K562 (cell line): ENCODE results near the gene BBC3. TPM values are rescaled to one million over a fixed set of nuclear protein-coding genes. Genes with fewer than 3 reads are reported as not detected.
A peak's percentile ranks its signal among the peaks of the same experiment; 100 is the strongest.

Source experiments
- ATF7 ChIP-seq: fragments of 450-650 bp; IDR thresholded peaks from 2 replicates; pipeline ENCODE4 v1.7.1; 2014; ENCODE audit warnings: mild to moderate bottlenecking, moderate library complexity
- BCL6 ChIP-seq: fragments of 250-450 bp; sonication (Bioruptor Pico); IDR thresholded peaks from 2 replicates; pipeline ENCODE4 v1.4.0; 2020
- FOSL1 ChIP-seq: fragments of 200-800 bp; sonication (Bioruptor generic); conservative IDR thresholded peaks from 2 replicates; pipeline ENCODE4 v1.6.1; 2016; ENCODE audit warnings: missing genetic modification characterization, missing compliant biosample characterization
- GTF3C2 ChIP-seq: IDR thresholded peaks from 3 replicates; pipeline ENCODE4 v1.6.1; 2011; ENCODE audit warnings: borderline replicate concordance, mild to moderate bottlenecking, moderate library complexity; ENCODE audit not compliant: insufficient read length; ENCODE audit errors: extremely low read depth
- LCOR ChIP-seq: sonication (generic); formaldehyde crosslinking; IDR thresholded peaks from 2 replicates; pipeline ENCODE4 v1.8.0; 2022; ENCODE audit warnings: mild to moderate bottlenecking, missing genetic modification reagents
- MAX ChIP-seq: sonication (generic); formaldehyde crosslinking; IDR thresholded peaks from 2 replicates; pipeline ENCODE4 v1.9.0; 2022; ENCODE audit warnings: mild to moderate bottlenecking, missing genetic modification reagents
- RBM25 ChIP-seq: fragments of 200-400 bp; formaldehyde crosslinking; IDR thresholded peaks from 2 replicates; pipeline ENCODE4 v1.6.1; 2018; ENCODE audit warnings: low read length, low read depth, moderate library complexity; ENCODE audit not compliant: severe bottlenecking
- TEAD4 ChIP-seq, 2 experiments: sonication (generic) in 1 of 2; formaldehyde crosslinking in 1 of 2; IDR thresholded peaks; 2 replicates each; pipeline versions ENCODE4 v1.6.1 to v1.8.0; 2012 to 2022; ENCODE audit warnings: borderline replicate concordance in 1 of 2, inconsistent platforms in 1 of 2, low read length in 1 of 2, mild to moderate bottlenecking in 1 of 2, missing genetic modification reagents in 1 of 2
- UBTF ChIP-seq, 2 experiments: IDR thresholded peaks; 2 replicates each; pipeline ENCODE4 v1.6.1; 2012; ENCODE audit warnings: improper control_type of control experiment in 2 of 2, low read depth in 2 of 2, low read length in 2 of 2, borderline replicate concordance in 1 of 2
- YY1 ChIP-seq, 3 experiments: IDR thresholded peaks; 2 replicates each; pipeline ENCODE4 v1.6.1; 2011; ENCODE audit warnings: low read length in 2 of 3, mild to moderate bottlenecking in 2 of 3, moderate library complexity in 2 of 3, borderline replicate concordance in 1 of 3, control low read depth in 1 of 3, low read depth in 1 of 3; ENCODE audit not compliant: insufficient read depth in 3 of 3, insufficient replicate concordance in 2 of 3, control insufficient read depth in 1 of 3, insufficient read length in 1 of 3; ENCODE audit errors: extremely low read depth in 1 of 3
- ZBTB11 ChIP-seq, 3 experiments: fragments of 200-800 bp in 1 of 3; fragments of 250-450 bp in 1 of 3; fragments of 450-650 bp in 1 of 3; sonication (Bioruptor Pico) in 1 of 3; sonication (Bioruptor generic) in 1 of 3; formaldehyde crosslinking in 1 of 3; IDR thresholded peaks; 2 replicates each; pipeline versions ENCODE4 v1.6.1 to v1.8.0; 2016 to 2022; ENCODE audit warnings: mild to moderate bottlenecking in 2 of 3, missing genetic modification characterization in 2 of 3, missing compliant biosample characterization in 1 of 3, moderate library complexity in 1 of 3
- ZBTB17 ChIP-seq: fragments of 450-650 bp; formaldehyde crosslinking; IDR thresholded peaks from 2 replicates; pipeline ENCODE4 v1.4.0; 2020; ENCODE audit warnings: mild to moderate bottlenecking
- ZNF436 ChIP-seq: fragments of 250-450, 450-650 bp; sonication (Bioruptor Pico); formaldehyde crosslinking; IDR thresholded peaks from 2 replicates; pipeline ENCODE4 v1.7.0; 2020; ENCODE audit warnings: mild to moderate bottlenecking
- ZNF589 ChIP-seq: fragments of 200-800 bp; sonication (Bioruptor generic); IDR thresholded peaks from 2 replicates; pipeline ENCODE4 v1.6.1; 2016; ENCODE audit warnings: low read depth, missing genetic modification characterization, missing compliant biosample characterization
- ZNF75A ChIP-seq: fragments of 450-650 bp; formaldehyde crosslinking; IDR thresholded peaks from 2 replicates; pipeline ENCODE4 v1.4.0; 2020; ENCODE audit warnings: mild to moderate bottlenecking
- polyA plus RNA-seq, 8 experiments: library from polyadenylated mRNA; depleted of rRNA in 4 of 8; stranded (reverse) in 5 of 8; unstranded in 3 of 8; fragments of >200 nt; fragmentation: Nextera tagmentation in 2 of 8; fragmentation: Illumina TruSeq in 1 of 8; extraction: Ambion mirVana in 2 of 8; extraction: Trizol in 1 of 8; gene quantifications; 2 replicates each; pipeline versions ENCODE4 v1.2.1 to v1.2.3, GENCODE V29; 2011 to 2014; ENCODE audit warnings: inconsistent platforms in 1 of 8, missing spikeins in 1 of 8
- total RNA-seq, 7 experiments: library from RNA; depleted of rRNA in 6 of 7; stranded (reverse); fragments of >200 nt in 6 of 7; fragmentation: Illumina TruSeq in 2 of 7; extraction: Trizol in 2 of 7; gene quantifications; 2 replicates each; pipeline versions ENCODE4 v1.2.1 to v1.2.3, GENCODE V29; 2011 to 2021; ENCODE audit warnings: low replicate concordance in 1 of 7

BBC3 gene
- total and polyA plus RNA-seq, 9 of the 15 experiments (the other 6 are each of a cell fraction or from before 2014, with no cell fraction given) = 0.15 to 30.7 (median 4.8) TPM

GRCh38 chr19:47225746-47226425 lies 5.1 kb downstream of the BBC3 start (continued):
- peak; percentile 54; the same call in 1 of the 2 replicates for TF ChIP-seq MAX (CRISPR knock-in tag)
- no peak for TF ChIP-seq GTF3C2
- TF ChIP-seq BCL6 (CRISPR knock-in tag) = 0 out of 2 replicates have a peak, but pooled peaks have one; percentile 29
- peak; percentile 35 to 94; a peak in 2 of 4 replicates for TF ChIP-seq UBTF (IDR thresholded peaks at IDR 0.05; ENCODE audit: borderline replicate concordance in 1 of 2, low read depth in 2 of 2, low read length in 2 of 2)
- TF ChIP-seq YY1 (IDR thresholded peaks at IDR 0.05; ENCODE audit: borderline replicate concordance in 1 of 3, control insufficient read depth in 1 of 3, extremely low read depth in 1 of 3, insufficient read depth in 3 of 3, insufficient read length in 1 of 3, insufficient replicate concordance in 2 of 3, low read depth in 1 of 3, low read length in 2 of 3) = peak in 2 of 3 experiments; percentile 74 to 82
- peak; percentile 34; the same call in 1 of the 2 replicates for TF ChIP-seq ZNF75A (CRISPR knock-in tag)
- peak; percentile 36 for TF ChIP-seq TEAD4 (IDR thresholded peaks at IDR 0.05; ENCODE audit: low read length)
- no peak for TF ChIP-seq TEAD4 (CRISPR knock-in tag; IDR thresholded peaks at IDR 0.05; ENCODE audit: borderline replicate concordance)
- TF ChIP-seq LCOR (CRISPR knock-in tag) = no peak
- TF ChIP-seq RBM25 = peak; percentile 45
- peak; percentile 50; the same call in 1 of the 2 replicates for TF ChIP-seq ATF7
- 0 out of 6 replicates have a peak, but pooled peaks of 1 of the 3 experiments have one; percentile 30 for TF ChIP-seq ZBTB11 (CRISPR knock-in tag; IDR thresholded peaks at IDR 0.05)
- 0 out of 2 replicates have a peak, but pooled peaks have one; percentile 54 for TF ChIP-seq ZNF436 (CRISPR knock-in tag)
- peak; percentile 96 for TF ChIP-seq FOSL1 (tag)
- TF ChIP-seq ZBTB17 (CRISPR knock-in tag) = peak; percentile 76; the same call in 1 of the 2 replicates
- TF ChIP-seq ZNF589 = peak; percentile 70
